GM23248 (cell line): ENCODE data around the gene KIAA1671.

Experiments used
- EZH2 ChIP-seq: fragments of 200-600 bp; sonication (generic); IDR thresholded peaks from 2 replicates; pipeline ENCODE4 v1.6.1; 2018; ENCODE audit warnings: antibody characterized with exemption, mild to moderate bottlenecking; ENCODE audit not compliant: insufficient read depth, poor library complexity, severe bottlenecking
- EZH2phosphoT487 ChIP-seq: fragments of 200-600 bp; sonication (generic); IDR thresholded peaks from 2 replicates; pipeline ENCODE4 v1.6.1; 2018; ENCODE audit warnings: antibody characterized with exemption, moderate library complexity, mild to moderate bottlenecking, low read depth; ENCODE audit not compliant: insufficient read depth

GRCh38 chr22:25134028-25134427 lies 181.5 kb downstream of the KIAA1671 start:
- TF ChIP-seq EZH2 (no peak), EZH2phosphoT487 (no peak)
